Chondrocyte (in vitro differentiated cells): Measurements from ENCODE around the gene ZFR2. TPM values are rescaled to one million over a fixed set of nuclear protein-coding genes. Genes with fewer than 3 reads are reported as not detected.

ENCODE experiments used
- DNase-seq: peaks from one replicate; pipeline ENCODE4 v3.0.0; 2021; ENCODE audit warnings: mixed read lengths, low spot score
- H3K27ac Mint-ChIP-seq: one replicate; pipeline ENCODE4 v1.8.0; 2021; ENCODE audit warnings: mild to moderate bottlenecking, moderate library complexity, mixed read lengths; ENCODE audit not compliant: unreplicated experiment
- H3K27me3 Mint-ChIP-seq: 2 replicates; pipeline ENCODE4 v1.8.0; 2021; ENCODE audit warnings: low read depth, mixed read lengths
- H3K36me3 Mint-ChIP-seq: 2 replicates; pipeline ENCODE4 v1.8.0; 2021; ENCODE audit warnings: low read depth, mixed read lengths
- H3K4me1 Mint-ChIP-seq: 2 replicates; pipeline ENCODE4 v1.8.0; 2021; ENCODE audit warnings: low read depth, mild to moderate bottlenecking, mixed read lengths
- H3K4me3 Mint-ChIP-seq: one replicate; pipeline ENCODE4 v1.8.0; 2021; ENCODE audit warnings: mild to moderate bottlenecking, moderate library complexity, mixed read lengths; ENCODE audit not compliant: unreplicated experiment
- H3K9me3 Mint-ChIP-seq: 2 replicates; pipeline ENCODE4 v1.8.0; 2021; ENCODE audit warnings: low read depth, mixed read lengths
- total RNA-seq: library from RNA; stranded (reverse); gene quantifications from 3 replicates; pipeline ENCODE4 v1.2.1, GENCODE V29; 2021
- TF ChIP-seq, protein P1 (sequence below): fragments of 200-600 bp; sonication (generic); IDR thresholded peaks from 2 replicates; pipeline ENCODE4 v1.5.0; 2021; ENCODE audit warnings: antibody characterized with exemption, mild to moderate bottlenecking, moderate library complexity

ZFR2 gene
- total RNA-seq, 1 donor from 2014 or later, result not detected

DNA sequence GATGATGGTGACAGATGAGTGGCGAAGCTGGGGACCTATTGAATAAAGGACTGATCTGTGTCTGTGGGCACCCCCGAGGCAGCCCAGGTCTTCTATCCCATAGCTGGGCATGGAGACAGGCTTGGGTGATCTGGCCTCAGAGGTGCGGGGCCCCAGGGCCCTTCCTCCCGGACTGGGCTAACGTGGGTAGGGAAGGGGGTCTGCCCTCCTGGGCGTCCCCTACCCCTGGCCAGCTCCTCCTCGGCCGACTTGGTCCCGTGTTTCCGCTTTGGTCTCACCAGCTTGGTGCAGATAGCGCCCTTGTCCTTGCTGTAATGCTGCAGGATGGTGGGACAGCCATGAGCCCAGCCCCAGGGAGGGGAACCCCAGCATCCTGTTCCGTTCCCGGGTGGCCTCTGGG is 85.9 kb downstream of the ZFR2 start:
- H3K36me3 Mint-ChIP-seq, result peaks cover 9% of the 10 kb centered on the region
- no peak for DNase-seq
- H3K9me3 Mint-ChIP-seq, result peaks cover 17% of the 10 kb centered on the region
- no peak overlapping the region for H3K27ac Mint-ChIP-seq
- H3K4me1 Mint-ChIP-seq, result no peaks in the 10 kb centered on the region
- TF ChIP-seq, protein P1, sequence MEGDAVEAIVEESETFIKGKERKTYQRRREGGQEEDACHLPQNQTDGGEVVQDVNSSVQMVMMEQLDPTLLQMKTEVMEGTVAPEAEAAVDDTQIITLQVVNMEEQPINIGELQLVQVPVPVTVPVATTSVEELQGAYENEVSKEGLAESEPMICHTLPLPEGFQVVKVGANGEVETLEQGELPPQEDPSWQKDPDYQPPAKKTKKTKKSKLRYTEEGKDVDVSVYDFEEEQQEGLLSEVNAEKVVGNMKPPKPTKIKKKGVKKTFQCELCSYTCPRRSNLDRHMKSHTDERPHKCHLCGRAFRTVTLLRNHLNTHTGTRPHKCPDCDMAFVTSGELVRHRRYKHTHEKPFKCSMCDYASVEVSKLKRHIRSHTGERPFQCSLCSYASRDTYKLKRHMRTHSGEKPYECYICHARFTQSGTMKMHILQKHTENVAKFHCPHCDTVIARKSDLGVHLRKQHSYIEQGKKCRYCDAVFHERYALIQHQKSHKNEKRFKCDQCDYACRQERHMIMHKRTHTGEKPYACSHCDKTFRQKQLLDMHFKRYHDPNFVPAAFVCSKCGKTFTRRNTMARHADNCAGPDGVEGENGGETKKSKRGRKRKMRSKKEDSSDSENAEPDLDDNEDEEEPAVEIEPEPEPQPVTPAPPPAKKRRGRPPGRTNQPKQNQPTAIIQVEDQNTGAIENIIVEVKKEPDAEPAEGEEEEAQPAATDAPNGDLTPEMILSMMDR, result no peak
- H3K4me3 Mint-ChIP-seq, result no peak overlapping the region
- peaks cover 12% of the 10 kb centered on the region for H3K27me3 Mint-ChIP-seq

DNA sequence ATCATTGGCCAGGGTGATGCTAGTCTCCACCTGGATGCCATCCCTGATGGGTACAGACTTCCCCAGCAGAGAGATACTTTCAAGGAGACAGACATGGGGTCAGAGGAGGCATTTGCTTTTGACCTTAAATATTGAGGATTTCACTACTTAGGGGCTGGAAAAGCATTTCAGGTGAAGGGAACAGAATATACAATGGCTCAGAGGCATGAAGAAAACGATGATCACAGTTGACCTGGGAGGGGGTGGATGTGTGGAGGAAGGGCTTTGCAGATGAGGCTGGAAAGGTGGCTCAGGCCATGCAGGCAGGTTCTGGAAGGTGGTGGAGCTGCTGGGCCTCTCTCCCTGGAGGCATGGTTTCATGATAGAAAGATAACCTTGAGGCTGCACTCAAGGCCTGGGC is 86.5 kb downstream of the ZFR2 start:
- Mint-ChIP-seq H3K9me3 (peaks cover 17% of the 10 kb centered on the region), H3K27ac (no peak overlapping the region), H3K36me3 (peaks cover 9% of the 10 kb centered on the region), H3K4me1 (no peaks in the 10 kb centered on the region), H3K4me3 (no peak overlapping the region), H3K27me3 (peaks cover 12% of the 10 kb centered on the region)
- TF ChIP-seq, protein P1, result no peak
- no peak for DNase-seq

DNA sequence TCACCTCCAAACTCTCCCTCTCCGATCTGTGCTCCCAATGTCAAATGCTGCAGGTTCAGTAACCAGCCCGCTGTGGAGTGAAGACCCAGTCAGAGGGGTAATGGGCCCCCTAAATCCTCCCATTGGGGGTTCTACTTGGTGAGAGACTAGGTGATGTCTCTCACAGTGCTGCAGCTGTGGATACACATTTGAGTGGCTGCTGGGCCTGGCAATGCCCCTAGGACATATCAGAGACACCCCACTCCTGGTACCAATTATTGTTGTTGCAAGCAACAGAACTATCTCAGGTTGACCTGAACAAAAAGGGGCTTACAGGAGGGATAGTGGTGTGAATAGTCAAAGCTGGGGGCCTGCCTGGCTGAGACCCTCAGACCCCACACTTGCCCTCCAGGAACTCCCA is 87.2 kb downstream of the ZFR2 start:
- Mint-ChIP-seq H3K4me1 (no peaks in the 10 kb centered on the region), H3K4me3 (no peak overlapping the region), H3K36me3 (peaks cover 9% of the 10 kb centered on the region), H3K27ac (no peak overlapping the region), H3K27me3 (peaks cover 12% of the 10 kb centered on the region), H3K9me3 (peaks cover 17% of the 10 kb centered on the region)
- no peak for DNase-seq
- TF ChIP-seq, protein P1, result no peak

DNA sequence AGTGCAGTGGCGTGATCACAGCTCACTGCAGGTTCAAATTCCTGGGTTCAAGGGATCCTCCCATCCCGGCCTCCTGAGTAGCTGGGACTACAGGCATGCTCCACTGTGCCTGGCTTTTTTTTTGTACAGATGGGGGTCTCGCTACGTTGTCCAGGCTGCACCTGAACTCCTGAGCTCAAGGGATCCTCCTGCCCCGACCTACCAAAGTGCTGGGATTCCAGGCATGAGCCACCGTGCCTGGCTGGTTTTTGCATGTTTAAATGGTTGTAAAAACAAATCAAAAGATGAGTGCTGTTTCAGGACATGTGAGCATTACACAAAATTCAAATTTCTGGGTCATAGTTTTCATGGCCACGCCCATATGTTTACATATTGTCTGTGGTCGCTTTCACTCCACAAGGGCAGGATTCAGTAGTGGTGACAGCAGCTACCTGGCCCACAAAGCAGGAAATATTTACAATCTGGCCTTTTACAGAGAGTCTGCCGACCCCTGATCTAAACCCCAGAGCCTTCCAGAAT is 88.0 kb downstream of the ZFR2 start:
- Mint-ChIP-seq H3K4me1 (no peaks in the 10 kb centered on the region), H3K27me3 (peaks cover 12% of the 10 kb centered on the region), H3K9me3 (peaks cover 17% of the 10 kb centered on the region), H3K27ac (no peak overlapping the region), H3K36me3 (peaks cover 9% of the 10 kb centered on the region), H3K4me3 (no peak overlapping the region)
- TF ChIP-seq, protein P1, result no peak
- no peak for DNase-seq

DNA sequence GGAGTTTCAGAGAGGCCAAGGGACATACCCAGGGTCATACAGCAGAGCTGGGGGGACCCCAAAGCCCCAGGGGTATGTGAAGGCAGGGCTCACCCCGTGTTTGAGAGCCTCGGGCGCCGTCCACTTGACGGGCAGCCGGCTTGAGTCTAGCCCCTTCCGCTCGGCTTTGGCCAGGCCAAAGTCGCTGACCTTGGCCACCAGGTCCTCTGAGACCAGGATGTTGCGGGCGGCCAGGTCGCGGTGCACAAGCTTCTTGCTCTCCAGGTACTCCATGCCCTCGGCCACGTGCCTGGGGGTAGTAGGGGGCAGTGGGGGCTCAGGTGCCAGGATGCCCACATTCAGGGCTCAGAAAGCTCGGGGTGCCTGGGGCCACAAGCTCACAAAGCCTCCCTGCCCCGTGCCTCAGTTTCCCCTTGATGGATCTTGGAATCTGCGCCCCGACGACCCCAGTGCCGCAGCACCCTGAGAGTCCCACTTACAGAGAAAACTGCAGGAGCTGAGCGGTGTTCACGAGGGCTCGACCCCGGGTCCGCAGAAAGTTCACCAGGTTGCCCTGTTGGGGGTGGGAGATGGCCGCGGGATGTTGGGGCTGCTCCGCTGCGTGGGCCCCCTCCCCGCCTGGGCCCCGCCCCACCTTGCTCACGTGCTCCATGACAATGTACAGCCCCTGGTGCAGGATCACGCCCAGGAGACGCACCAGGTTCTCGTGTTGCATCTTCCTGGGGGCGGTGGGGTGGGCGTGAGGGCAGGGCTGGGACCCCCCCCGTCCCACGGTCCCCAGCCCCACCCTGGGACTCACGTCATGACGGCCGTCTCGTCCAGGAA is 89.7 kb downstream of the ZFR2 start:
- H3K27ac Mint-ChIP-seq, result no peak overlapping the region
- H3K4me3 Mint-ChIP-seq, result no peak overlapping the region
- TF ChIP-seq, protein P1, result no peak
- peaks cover 17% of the 10 kb centered on the region for H3K9me3 Mint-ChIP-seq
- no peak for DNase-seq
- H3K27me3 Mint-ChIP-seq, result peaks cover 4% of the 10 kb centered on the region
- peaks cover 9% of the 10 kb centered on the region for H3K36me3 Mint-ChIP-seq
- no peaks in the 10 kb centered on the region for H3K4me1 Mint-ChIP-seq
